Suppressor macrophage (primary cell): ENCODE data around the gene COX6A1.
"Not testable (repeated sequence)": the region's sequence is repeated elsewhere in the genome, so short reads cannot be mapped to it uniquely, and the experiment has no call there.

ENCODE experiments used
- DNase-seq, 4 experiments: peaks; one replicate each; pipeline ENCODE4 v3.0.0-alpha.2; 2020 to 2022

Gene COX6A1

GRCh38 chr12:120428597-120429229 is 9.2 kb upstream of the COX6A1 start:
- no peak for DNase-seq

- no peak for DNase-seq
Measured at GRCh38 chr12:120429368-120429767, 8.5 kb upstream of the COX6A1 start.

- DNase-seq, result no peak
Measured at GRCh38 chr12:120432772-120433525, 5.0 kb upstream of the COX6A1 start.

- no peak for DNase-seq
Measured at GRCh38 chr12:120438495-120439198, 734 bp downstream of the COX6A1 start.

GRCh38 chr12:120439646-120440247 is 1.8 kb downstream of the COX6A1 start:
- DNase-seq, result peak; percentile 56 to 74 (median 66)

GRCh38 chr12:120444676-120445075 is 6.8 kb downstream of the COX6A1 start:
- DNase-seq, result no peak

- DNase-seq, result peak; percentile 89 to 94 (median 92)
Measured at GRCh38 chr12:120445911-120446843, 8.3 kb downstream of the COX6A1 start, which contains the start of the genes GATC and TRIAP1. TSS of gene GATC (plus strand) at chr12:120446444. CDS start at chr12:120446481, 37 bp downstream. TSS of gene TRIAP1 (minus strand) at chr12:120446384. CDS start at chr12:120446372, 12 bp downstream.

GRCh38 chr12:120446844-120447178 is 8.9 kb downstream of the COX6A1 start:
- DNase-seq, result not testable (repeated sequence)

- no peak for DNase-seq
Measured at GRCh38 chr12:120447992-120448391, 10.1 kb downstream of the COX6A1 start.

GRCh38 chr12:120452524-120452923 is 14.6 kb downstream of the COX6A1 start:
- not testable (repeated sequence) for DNase-seq

GRCh38 chr12:120453060-120453750 is 15.3 kb downstream of the COX6A1 start:
- DNase-seq, result no peak

- DNase-seq, result peak in 3 of 4 experiments; percentile 45 to 56 (median 52)
Measured at GRCh38 chr12:120453977-120454376, 16.1 kb downstream of the COX6A1 start.

- DNase-seq, result no peak
Measured at GRCh38 chr12:120455302-120455701, 17.4 kb downstream of the COX6A1 start.

GRCh38 chr12:120457133-120457532 is 19.2 kb downstream of the COX6A1 start:
- DNase-seq, result no peak

- DNase-seq, result no peak
Measured at GRCh38 chr12:120460157-120460556, 22.2 kb downstream of the COX6A1 start.

- DNase-seq, result no peak
Measured at GRCh38 chr12:120462099-120462640, 24.3 kb downstream of the COX6A1 start.

GRCh38 chr12:120463712-120464111 is 25.8 kb downstream of the COX6A1 start:
- DNase-seq, result no peak

GRCh38 chr12:120465756-120466155 is 27.8 kb downstream of the COX6A1 start:
- peak in 1 of 4 experiments; percentile 22 for DNase-seq

GRCh38 chr12:120466560-120467315 is 28.8 kb downstream of the COX6A1 start:
- DNase-seq, result peak; percentile 42 to 60 (median 57)

GRCh38 chr12:120467439-120467838 is 29.5 kb downstream of the COX6A1 start:
- DNase-seq, result no peak
